Neural progenitor cell (in vitro differentiated cells): Measurements from ENCODE around the gene KCNC2. TPM values are rescaled to one million over a fixed set of nuclear protein-coding genes. Genes with fewer than 3 reads are reported as not detected.

ENCODE experiments used
- DNase-seq: peaks from one replicate; pipeline ENCODE4 v3.0.0-alpha.2; 2016; ENCODE audit warnings: low spot score
- H2AFZ ChIP-seq: fragments of 200-600 bp; sonication (generic); replicated peaks from 2 replicates; pipeline ENCODE4 v1.6.1; 2016; ENCODE audit warnings: antibody characterized with exemption
- H3F3A ChIP-seq: fragments of 200-600 bp; sonication (generic); 2 replicates; pipeline ENCODE4 v1.6.1; 2016; ENCODE audit warnings: antibody characterized with exemption, low read depth
- H3K27ac ChIP-seq: fragments of 200-600 bp; sonication (generic); 2 replicates; pipeline ENCODE4 v1.5.1; 2016; ENCODE audit warnings: mild to moderate bottlenecking
- H3K27me3 ChIP-seq: fragments of 200-600 bp; sonication (generic); 2 replicates; pipeline ENCODE4 v1.6.1; 2016; ENCODE audit warnings: mild to moderate bottlenecking, moderate library complexity
- H3K36me3 ChIP-seq: fragments of 200-600 bp; sonication (generic); 2 replicates; pipeline ENCODE4 v1.5.1; 2016
- H3K4me1 ChIP-seq: fragments of 200-600 bp; sonication (generic); 2 replicates; pipeline ENCODE4 v1.6.1; 2016; ENCODE audit warnings: mixed run types
- H3K4me2 ChIP-seq: fragments of 200-600 bp; sonication (generic); 2 replicates; pipeline ENCODE4 v1.6.1; 2016
- H3K4me3 ChIP-seq: fragments of 200-600 bp; sonication (generic); 2 replicates; pipeline ENCODE4 v1.5.1; 2016
- H3K79me2 ChIP-seq: fragments of 200-600 bp; sonication (generic); 2 replicates; pipeline ENCODE4 v1.6.1; 2016; ENCODE audit warnings: low read depth
- H3K9ac ChIP-seq: fragments of 200-600 bp; sonication (generic); 2 replicates; pipeline ENCODE4 v1.6.1; 2016
- H3K9me3 ChIP-seq: fragments of 200-600 bp; sonication (generic); 2 replicates; pipeline ENCODE4 v1.5.1; 2016; ENCODE audit warnings: low read depth
- H4K20me1 ChIP-seq: fragments of 200-600 bp; sonication (generic); 2 replicates; pipeline ENCODE4 v1.6.1; 2016; ENCODE audit warnings: low read depth
- H3K27ac Mint-ChIP-seq: 3 replicates; pipeline ENCODE4 v1.8.0; 2021; ENCODE audit warnings: mixed read lengths
- H3K27me3 Mint-ChIP-seq: 2 replicates; pipeline ENCODE4 v1.8.0; 2022; ENCODE audit warnings: low read depth, mild to moderate bottlenecking, inconsistent platforms, moderate library complexity, mixed read lengths; ENCODE audit not compliant: insufficient read depth
- H3K36me3 Mint-ChIP-seq: 3 replicates; pipeline ENCODE4 v1.8.0; 2021; ENCODE audit warnings: mixed read lengths
- H3K4me1 Mint-ChIP-seq: 3 replicates; pipeline ENCODE4 v1.8.0; 2021; ENCODE audit warnings: mixed read lengths
- H3K4me3 Mint-ChIP-seq: 3 replicates; pipeline ENCODE4 v1.8.0; 2021; ENCODE audit warnings: mild to moderate bottlenecking, moderate library complexity, mixed read lengths
- H3K9me3 Mint-ChIP-seq: 3 replicates; pipeline ENCODE4 v1.8.0; 2020; ENCODE audit warnings: mixed read lengths
- EZH2 ChIP-seq: fragments of 200-600 bp; sonication (generic); IDR thresholded peaks from 2 replicates; pipeline ENCODE4 v1.6.1; 2017; ENCODE audit warnings: antibody characterized with exemption, mild to moderate bottlenecking, moderate library complexity
- EZH2phosphoT487 ChIP-seq: fragments of 200-600 bp; sonication (generic); IDR thresholded peaks from 2 replicates; pipeline ENCODE4 v1.6.1; 2017; ENCODE audit warnings: antibody characterized with exemption
- total RNA-seq: library from RNA; depleted of rRNA; stranded (reverse); fragments of >200 nt; gene quantifications from 2 replicates; pipeline ENCODE4 v1.2.3, GENCODE V29; 2015; ENCODE audit warnings: low replicate concordance
- TF ChIP-seq, protein P1 (sequence below): fragments of 200-600 bp; sonication (generic); IDR thresholded peaks from 2 replicates; pipeline ENCODE4 v1.5.1; 2017; ENCODE audit warnings: antibody characterized with exemption, mild to moderate bottlenecking

KCNC2 gene
- total RNA-seq, 1 donor from 2014 or later, result not detected

GRCh38 chr12:75041472-75041871 lies 168.2 kb downstream of the KCNC2 start:
- Mint-ChIP-seq H3K36me3 (no peaks in the 10 kb centered on the region), H3K9me3 (no peaks in the 10 kb centered on the region), H3K4me1 (peaks cover 4% of the 10 kb centered on the region), H3K27me3 (peaks cover 2% of the 10 kb centered on the region), H3K4me3 (no peak overlapping the region), H3K27ac (no peak overlapping the region)
- TF ChIP-seq, protein P1, sequence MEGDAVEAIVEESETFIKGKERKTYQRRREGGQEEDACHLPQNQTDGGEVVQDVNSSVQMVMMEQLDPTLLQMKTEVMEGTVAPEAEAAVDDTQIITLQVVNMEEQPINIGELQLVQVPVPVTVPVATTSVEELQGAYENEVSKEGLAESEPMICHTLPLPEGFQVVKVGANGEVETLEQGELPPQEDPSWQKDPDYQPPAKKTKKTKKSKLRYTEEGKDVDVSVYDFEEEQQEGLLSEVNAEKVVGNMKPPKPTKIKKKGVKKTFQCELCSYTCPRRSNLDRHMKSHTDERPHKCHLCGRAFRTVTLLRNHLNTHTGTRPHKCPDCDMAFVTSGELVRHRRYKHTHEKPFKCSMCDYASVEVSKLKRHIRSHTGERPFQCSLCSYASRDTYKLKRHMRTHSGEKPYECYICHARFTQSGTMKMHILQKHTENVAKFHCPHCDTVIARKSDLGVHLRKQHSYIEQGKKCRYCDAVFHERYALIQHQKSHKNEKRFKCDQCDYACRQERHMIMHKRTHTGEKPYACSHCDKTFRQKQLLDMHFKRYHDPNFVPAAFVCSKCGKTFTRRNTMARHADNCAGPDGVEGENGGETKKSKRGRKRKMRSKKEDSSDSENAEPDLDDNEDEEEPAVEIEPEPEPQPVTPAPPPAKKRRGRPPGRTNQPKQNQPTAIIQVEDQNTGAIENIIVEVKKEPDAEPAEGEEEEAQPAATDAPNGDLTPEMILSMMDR, result no peak
- no peak for TF ChIP-seq EZH2
- TF ChIP-seq EZH2phosphoT487, result no peak
- H3K9me3 ChIP-seq, result no peaks in the 10 kb centered on the region
- H2AFZ ChIP-seq, result no peak overlapping the region
- H3F3A ChIP-seq, result no peaks in the 10 kb centered on the region
- no peak overlapping the region for H3K9ac ChIP-seq
- no peak overlapping the region for H3K27ac ChIP-seq
- no peak overlapping the region for H3K4me2 ChIP-seq
- no peaks in the 10 kb centered on the region for H3K4me1 ChIP-seq
- no peak for DNase-seq
- no peaks in the 10 kb centered on the region for H3K79me2 ChIP-seq
- no peaks in the 10 kb centered on the region for H4K20me1 ChIP-seq
- no peak overlapping the region for H3K4me3 ChIP-seq
- no peaks in the 10 kb centered on the region for H3K36me3 ChIP-seq
- H3K27me3 ChIP-seq, result no peaks in the 10 kb centered on the region

DNA sequence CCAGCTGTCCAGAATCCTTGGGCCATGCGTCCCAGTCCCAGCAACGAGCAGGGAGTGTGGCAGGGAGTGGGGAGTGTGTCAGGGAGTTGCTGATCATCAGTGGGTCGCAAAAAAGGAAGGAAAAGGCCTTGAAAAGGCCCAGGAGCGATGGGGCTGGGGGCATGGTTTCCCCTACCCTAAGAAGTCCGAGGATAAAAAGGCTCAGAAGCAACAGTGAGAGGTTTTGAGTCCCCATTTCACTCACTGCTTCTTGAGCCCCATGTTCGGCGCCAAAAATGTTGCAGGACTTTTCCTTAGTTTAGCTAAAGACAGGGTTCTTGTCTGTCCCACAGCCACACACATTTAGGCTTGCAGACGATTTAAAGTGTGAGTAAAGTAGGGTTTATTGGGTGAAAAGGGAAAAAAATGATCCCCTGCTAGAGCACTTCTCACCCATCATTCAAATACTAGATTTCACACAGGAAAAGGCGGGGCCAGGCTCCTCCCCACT lies 189.5 kb downstream of the KCNC2 start:
- Mint-ChIP-seq H3K27me3 (peaks cover 2% of the 10 kb centered on the region), H3K4me3 (no peak overlapping the region), H3K9me3 (peaks cover 42% of the 10 kb centered on the region), H3K27ac (no peak overlapping the region), H3K36me3 (no peaks in the 10 kb centered on the region), H3K4me1 (no peaks in the 10 kb centered on the region)
- no peaks in the 10 kb centered on the region for H3K36me3 ChIP-seq
- H3K4me2 ChIP-seq, result no peak overlapping the region
- no peak overlapping the region for H3K4me3 ChIP-seq
- no peak overlapping the region for H2AFZ ChIP-seq
- TF ChIP-seq, protein P1, result no peak
- no peak for TF ChIP-seq EZH2phosphoT487
- no peak for TF ChIP-seq EZH2
- no peaks in the 10 kb centered on the region for H3K79me2 ChIP-seq
- H3K27me3 ChIP-seq, result no peaks in the 10 kb centered on the region
- no peak for DNase-seq
- no peaks in the 10 kb centered on the region for H3K4me1 ChIP-seq
- no peak overlapping the region for H3K9ac ChIP-seq
- peaks cover 14% of the 10 kb centered on the region for H3K9me3 ChIP-seq
- H4K20me1 ChIP-seq, result no peaks in the 10 kb centered on the region
- no peaks in the 10 kb centered on the region for H3F3A ChIP-seq
- H3K27ac ChIP-seq, result no peak overlapping the region

DNA sequence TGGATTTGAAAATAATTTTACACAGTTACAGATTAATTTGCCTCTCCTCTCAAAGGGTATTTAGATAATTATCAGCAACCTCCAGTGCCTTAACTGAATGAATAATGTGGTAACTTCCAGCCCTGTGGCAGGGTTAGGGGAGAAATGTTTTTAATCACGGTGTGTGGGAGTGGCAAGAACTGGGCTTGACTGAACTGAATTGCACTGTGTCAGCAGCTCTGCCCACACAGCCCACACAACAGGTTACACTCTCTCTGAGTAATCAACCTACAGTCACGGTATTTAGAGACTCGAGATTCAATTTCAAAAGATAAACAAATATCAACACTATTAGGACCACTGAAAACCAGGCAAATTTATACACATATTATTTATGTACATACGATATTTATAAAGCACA lies 198.5 kb downstream of the KCNC2 start:
- Histone ChIP-seq H3K27ac (no peak overlapping the region), H3K79me2 (no peaks in the 10 kb centered on the region), H2AFZ (no peak overlapping the region), H3K36me3 (no peaks in the 10 kb centered on the region), H3K9me3 (no peaks in the 10 kb centered on the region), H3K9ac (no peak overlapping the region), H3K4me1 (no peaks in the 10 kb centered on the region), H3K27me3 (no peaks in the 10 kb centered on the region), H3F3A (no peaks in the 10 kb centered on the region), H4K20me1 (no peaks in the 10 kb centered on the region), H3K4me2 (no peak overlapping the region), H3K4me3 (no peak overlapping the region)
- no peaks in the 10 kb centered on the region for H3K36me3 Mint-ChIP-seq
- peaks cover 3% of the 10 kb centered on the region for H3K4me1 Mint-ChIP-seq
- H3K9me3 Mint-ChIP-seq, result peaks cover 2% of the 10 kb centered on the region
- no peak for DNase-seq
- H3K27me3 Mint-ChIP-seq, result no peaks in the 10 kb centered on the region
- no peak overlapping the region for H3K4me3 Mint-ChIP-seq
- H3K27ac Mint-ChIP-seq, result no peak overlapping the region
- TF ChIP-seq EZH2, result no peak
- TF ChIP-seq, protein P1, result no peak
- TF ChIP-seq EZH2phosphoT487, result no peak
